ENCODE data around the gene USP32. TPM values are rescaled to one million over a fixed set of nuclear protein-coding genes. Genes with fewer than 3 reads are reported as not detected.

Gene USP32
- total RNA-seq, 1 experiment from 2014 or later: 31.0 TPM

GRCh38 chr17:60293580-60294335 is 98.2 kb downstream of the USP32 start:
- H3K4me3 ChIP-seq: no peak overlapping the region
- no peak for DNase-seq
- H3K27me3 ChIP-seq: no peaks in the 10 kb centered on the region
- H3K27ac ChIP-seq: no peak overlapping the region
- no peaks in the 10 kb centered on the region for H3K9me3 ChIP-seq (replicated peaks)
- no peaks in the 10 kb centered on the region for H3K4me1 ChIP-seq
- peaks cover 6% of the 10 kb centered on the region for H3K36me3 ChIP-seq

- Histone ChIP-seq H3K27me3 (no peaks in the 10 kb centered on the region), H3K27ac (no peak overlapping the region), H3K4me3 (no peak overlapping the region), H3K4me1 (no peaks in the 10 kb centered on the region), H3K36me3 (peaks cover 9% of the 10 kb centered on the region; the same call in 1 of the 2 replicates), H3K9me3 (replicated peaks) (no peaks in the 10 kb centered on the region)
- no peak for DNase-seq
Observed at GRCh38 chr17:60292697-60293096, 99.2 kb downstream of the USP32 start.

GRCh38 chr17:60284709-60285108 is 107.2 kb downstream of the USP32 start:
- 0 out of 2 replicates have a peak, but pooled peaks cover 12% of the 10 kb centered on the region for H3K36me3 ChIP-seq
- H3K27ac ChIP-seq: no peak overlapping the region
- no peak for DNase-seq
- H3K27me3 ChIP-seq: no peaks in the 10 kb centered on the region
- H3K4me1 ChIP-seq: no peaks in the 10 kb centered on the region
- H3K9me3 ChIP-seq (replicated peaks): no peaks in the 10 kb centered on the region
- H3K4me3 ChIP-seq: no peak overlapping the region

- H3K27me3 ChIP-seq: no peaks in the 10 kb centered on the region
Observed at GRCh38 chr17:60283816-60284215, 108.1 kb downstream of the USP32 start.

GRCh38 chr17:60280673-60281072 is 111.3 kb downstream of the USP32 start:
- no peaks in the 10 kb centered on the region for H3K9me3 ChIP-seq (replicated peaks)
- no peak for DNase-seq
- no peak overlapping the region for H3K27ac ChIP-seq
- no peak overlapping the region for H3K4me3 ChIP-seq
- H3K36me3 ChIP-seq: no peaks in the 10 kb centered on the region; the same call in 1 of the 2 replicates
- H3K27me3 ChIP-seq: no peaks in the 10 kb centered on the region
- no peaks in the 10 kb centered on the region for H3K4me1 ChIP-seq

More at GRCh38 chr17:60283816-60284215, 108.1 kb downstream of the USP32 start:
- H3K4me3 ChIP-seq: no peak overlapping the region
- H3K36me3 ChIP-seq: 0 out of 2 replicates have a peak, but pooled peaks cover 12% of the 10 kb centered on the region
- H3K9me3 ChIP-seq (replicated peaks): no peaks in the 10 kb centered on the region
- H3K4me1 ChIP-seq: no peaks in the 10 kb centered on the region
- DNase-seq: no peak
- no peak overlapping the region for H3K27ac ChIP-seq

- H3K27me3 ChIP-seq: no peaks in the 10 kb centered on the region
- no peaks in the 10 kb centered on the region for H3K9me3 ChIP-seq (replicated peaks)
- H3K27ac ChIP-seq: no peak overlapping the region
- H3K4me3 ChIP-seq: no peak overlapping the region
- no peak for DNase-seq
- no peaks in the 10 kb centered on the region; the same call in 1 of the 2 replicates for H3K36me3 ChIP-seq
- no peaks in the 10 kb centered on the region for H3K4me1 ChIP-seq
Observed at GRCh38 chr17:60278237-60278636, 113.7 kb downstream of the USP32 start.

GRCh38 chr17:60277258-60277657 is 114.7 kb downstream of the USP32 start:
- no peaks in the 10 kb centered on the region for H3K9me3 ChIP-seq (replicated peaks)
- no peaks in the 10 kb centered on the region for H3K4me1 ChIP-seq
- H3K36me3 ChIP-seq: no peaks in the 10 kb centered on the region; the same call in 1 of the 2 replicates
- no peaks in the 10 kb centered on the region for H3K27me3 ChIP-seq
- DNase-seq: no peak
- H3K4me3 ChIP-seq: no peak overlapping the region
- no peak overlapping the region for H3K27ac ChIP-seq

- H3K36me3 ChIP-seq: peaks cover 3% of the 10 kb centered on the region
- H3K27me3 ChIP-seq: no peaks in the 10 kb centered on the region
- DNase-seq: no peak
- H3K4me1 ChIP-seq: no peaks in the 10 kb centered on the region
- H3K27ac ChIP-seq: no peak overlapping the region
- no peaks in the 10 kb centered on the region for H3K9me3 ChIP-seq (replicated peaks)
- no peak overlapping the region for H3K4me3 ChIP-seq
Observed at GRCh38 chr17:60269417-60269816, 122.5 kb downstream of the USP32 start.

GRCh38 chr17:60260540-60260939 is 131.4 kb downstream of the USP32 start:
- no peak for DNase-seq
- H3K36me3 ChIP-seq: peaks cover 12% of the 10 kb centered on the region; the same call in 1 of the 2 replicates
- no peak overlapping the region for H3K4me3 ChIP-seq
- H3K27me3 ChIP-seq: no peaks in the 10 kb centered on the region
- no peaks in the 10 kb centered on the region for H3K9me3 ChIP-seq (replicated peaks)
- H3K4me1 ChIP-seq: no peaks in the 10 kb centered on the region
- no peak overlapping the region for H3K27ac ChIP-seq

GRCh38 chr17:60258313-60258712 is 133.6 kb downstream of the USP32 start:
- H3K36me3 ChIP-seq: peaks cover 16% of the 10 kb centered on the region; the same call in 1 of the 2 replicates
- H3K27me3 ChIP-seq: no peaks in the 10 kb centered on the region
- H3K9me3 ChIP-seq (replicated peaks): no peaks in the 10 kb centered on the region
- H3K27ac ChIP-seq: no peak overlapping the region
- no peak overlapping the region for H3K4me3 ChIP-seq
- H3K4me1 ChIP-seq: no peaks in the 10 kb centered on the region
- no peak for DNase-seq

GRCh38 chr17:60256174-60256573 is 135.8 kb downstream of the USP32 start:
- no peaks in the 10 kb centered on the region for H3K27me3 ChIP-seq
- no peak overlapping the region for H3K4me3 ChIP-seq
- no peaks in the 10 kb centered on the region for H3K9me3 ChIP-seq (replicated peaks)
- H3K36me3 ChIP-seq: peaks cover 18% of the 10 kb centered on the region
- H3K27ac ChIP-seq: no peak overlapping the region
- no peaks in the 10 kb centered on the region for H3K4me1 ChIP-seq
- DNase-seq: no peak

- Histone ChIP-seq H3K4me3 (no peak overlapping the region), H3K27me3 (no peaks in the 10 kb centered on the region), H3K36me3 (peaks cover 14% of the 10 kb centered on the region), H3K27ac (no peak overlapping the region), H3K9me3 (replicated peaks) (no peaks in the 10 kb centered on the region), H3K4me1 (no peaks in the 10 kb centered on the region)
- DNase-seq: no peak
Observed at GRCh38 chr17:60253048-60253447, 138.9 kb downstream of the USP32 start.

- no peaks in the 10 kb centered on the region for H3K9me3 ChIP-seq (replicated peaks)
- no peak overlapping the region for H3K27ac ChIP-seq
- H3K36me3 ChIP-seq: peaks cover 14% of the 10 kb centered on the region
- DNase-seq: no peak
- no peaks in the 10 kb centered on the region for H3K4me1 ChIP-seq
- H3K4me3 ChIP-seq: no peak overlapping the region
- no peaks in the 10 kb centered on the region for H3K27me3 ChIP-seq
Observed at GRCh38 chr17:60252459-60252858, 139.5 kb downstream of the USP32 start.

- H3K27ac ChIP-seq: no peak overlapping the region
- H3K4me3 ChIP-seq: no peak overlapping the region
- DNase-seq: no peak
- peaks cover 10% of the 10 kb centered on the region for H3K36me3 ChIP-seq
- no peaks in the 10 kb centered on the region for H3K9me3 ChIP-seq (replicated peaks)
- H3K27me3 ChIP-seq: no peaks in the 10 kb centered on the region
- H3K4me1 ChIP-seq: no peaks in the 10 kb centered on the region
Observed at GRCh38 chr17:60249290-60249826, 142.6 kb downstream of the USP32 start.

- Histone ChIP-seq H3K4me3 (no peak overlapping the region), H3K4me1 (no peaks in the 10 kb centered on the region), H3K36me3 (peaks cover 10% of the 10 kb centered on the region), H3K9me3 (replicated peaks) (no peaks in the 10 kb centered on the region), H3K27me3 (no peaks in the 10 kb centered on the region), H3K27ac (no peak overlapping the region)
- DNase-seq: no peak
Observed at GRCh38 chr17:60248618-60249289, 143.2 kb downstream of the USP32 start.

All from SJCRH30 (cell line).